GM19463 (cell line): ENCODE measurements around the gene MITF.

ENCODE experiments used
- ATAC-seq: cut with Tn5 transposase; IDR thresholded peaks from one replicate; pipeline ENCODE4 v1.9.1; 2021; ENCODE audit warnings: mild to moderate bottlenecking, moderate library complexity; ENCODE audit not compliant: unreplicated experiment

The MITF gene

DNA sequence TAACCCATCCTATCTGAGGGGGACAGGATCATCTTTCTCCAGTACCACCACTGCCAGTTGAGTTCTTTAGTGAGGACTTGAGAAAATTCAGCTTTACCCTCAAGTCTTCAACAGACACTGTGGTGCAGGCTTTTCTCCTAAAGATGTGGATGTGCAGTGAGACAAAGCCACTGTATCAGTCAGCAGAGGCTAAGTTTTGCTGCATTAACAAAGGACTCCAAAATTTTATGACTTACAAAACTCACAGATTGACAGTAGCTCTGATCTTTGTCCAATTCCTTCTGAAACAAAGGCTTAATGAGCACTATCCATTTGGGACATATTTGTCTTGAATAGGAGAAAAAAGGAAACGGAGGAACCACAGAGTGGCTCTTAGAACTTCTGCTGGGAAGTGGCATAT is 87.9 kb downstream of the MITF start:
- no peak for ATAC-seq

DNA sequence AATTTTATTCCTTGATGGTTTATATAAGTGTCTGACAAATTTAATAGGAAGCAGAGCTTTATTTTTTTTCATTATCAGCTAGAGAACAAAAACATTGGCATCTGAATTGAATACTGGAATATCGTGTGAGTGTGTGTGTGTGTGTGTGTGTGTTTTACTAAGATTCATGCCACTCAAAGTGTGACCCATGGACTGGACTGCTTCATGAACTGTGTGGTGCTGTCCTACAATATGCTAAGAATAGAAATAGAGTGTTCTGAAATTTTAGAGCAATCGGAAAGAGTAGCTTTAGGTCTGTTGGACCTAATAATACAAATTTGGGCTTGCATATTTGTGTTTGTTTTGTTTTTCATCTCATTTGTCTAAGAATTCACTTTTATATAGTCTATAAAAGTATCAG is 89.6 kb downstream of the MITF start:
- ATAC-seq = no peak

DNA sequence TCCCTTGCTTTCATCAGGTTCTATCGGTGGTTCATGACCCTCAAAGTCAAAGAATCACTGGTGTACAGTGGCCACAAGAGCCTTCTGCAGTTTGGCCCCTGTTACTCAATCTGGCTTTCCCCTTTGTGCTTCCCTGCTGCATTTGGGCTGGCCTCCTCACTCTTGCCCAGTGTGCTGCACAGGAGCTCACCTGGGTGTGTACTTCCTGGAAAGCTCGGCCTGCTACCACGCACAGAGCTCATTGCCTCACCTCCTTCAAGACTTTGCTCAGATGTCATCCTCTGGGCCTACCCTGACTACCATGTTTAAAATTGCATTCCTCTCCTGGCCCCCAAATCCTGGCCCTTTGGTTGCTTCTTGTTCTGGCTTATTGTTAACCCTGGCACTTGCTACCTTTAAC is 90.9 kb downstream of the MITF start:
- no peak for ATAC-seq

DNA sequence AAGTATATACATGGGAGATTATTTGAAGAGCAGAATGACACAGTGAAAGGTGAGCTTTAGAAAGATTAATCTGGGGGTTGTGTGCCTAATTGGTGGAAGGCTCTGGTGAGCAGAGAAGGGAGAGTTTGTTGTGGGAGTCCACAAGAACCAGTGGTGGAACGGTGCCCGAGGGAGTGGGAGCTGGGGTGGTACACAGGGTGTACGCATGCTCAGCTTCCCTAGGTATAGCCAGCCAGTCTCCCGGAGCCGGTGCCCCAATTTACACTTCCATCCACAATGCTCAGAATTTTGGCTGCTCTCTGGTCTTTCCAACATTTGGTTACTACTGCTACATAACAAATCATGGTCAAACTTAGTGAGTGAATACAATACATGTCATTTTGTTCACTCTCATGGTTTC is 92.5 kb downstream of the MITF start:
- ATAC-seq = no peak

DNA sequence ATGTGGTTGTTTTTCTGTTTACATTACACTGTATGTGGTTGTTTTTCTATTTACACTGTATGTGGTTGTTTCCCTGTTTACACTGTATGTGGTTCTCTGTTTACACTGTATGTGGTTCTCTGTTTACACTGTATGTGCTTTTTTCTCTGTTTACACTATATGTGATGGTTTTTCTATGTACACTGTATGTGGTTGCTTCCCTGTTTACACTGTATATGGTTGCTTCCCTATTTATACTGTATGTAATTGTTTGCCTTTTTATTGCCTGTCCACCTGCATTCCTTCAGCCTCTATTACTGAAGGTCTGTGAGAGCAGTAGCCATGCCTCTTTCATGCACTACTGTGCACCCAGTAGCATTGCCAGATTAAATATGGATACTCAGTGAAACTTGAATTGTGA is 94.3 kb downstream of the MITF start:
- no peak for ATAC-seq

DNA sequence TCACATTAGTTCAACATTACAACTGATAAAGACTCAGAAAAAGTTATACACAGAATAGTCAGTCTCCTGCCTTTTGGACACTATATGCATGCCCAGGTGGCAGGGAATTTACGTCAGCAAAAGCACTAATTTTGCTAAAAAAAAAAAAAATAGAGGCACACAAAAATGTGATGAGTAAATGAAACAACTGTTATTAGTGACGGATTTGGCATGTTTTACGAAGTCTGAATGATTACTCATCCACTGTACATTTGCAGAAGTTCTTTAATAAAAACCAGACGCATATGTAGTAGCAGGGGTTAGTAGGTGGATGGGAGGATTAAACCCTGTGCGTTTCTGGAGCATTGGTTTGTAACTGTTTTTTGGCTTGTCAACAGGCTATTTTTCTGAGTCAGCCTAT is 99.0 kb downstream of the MITF start:
- no peak for ATAC-seq

DNA sequence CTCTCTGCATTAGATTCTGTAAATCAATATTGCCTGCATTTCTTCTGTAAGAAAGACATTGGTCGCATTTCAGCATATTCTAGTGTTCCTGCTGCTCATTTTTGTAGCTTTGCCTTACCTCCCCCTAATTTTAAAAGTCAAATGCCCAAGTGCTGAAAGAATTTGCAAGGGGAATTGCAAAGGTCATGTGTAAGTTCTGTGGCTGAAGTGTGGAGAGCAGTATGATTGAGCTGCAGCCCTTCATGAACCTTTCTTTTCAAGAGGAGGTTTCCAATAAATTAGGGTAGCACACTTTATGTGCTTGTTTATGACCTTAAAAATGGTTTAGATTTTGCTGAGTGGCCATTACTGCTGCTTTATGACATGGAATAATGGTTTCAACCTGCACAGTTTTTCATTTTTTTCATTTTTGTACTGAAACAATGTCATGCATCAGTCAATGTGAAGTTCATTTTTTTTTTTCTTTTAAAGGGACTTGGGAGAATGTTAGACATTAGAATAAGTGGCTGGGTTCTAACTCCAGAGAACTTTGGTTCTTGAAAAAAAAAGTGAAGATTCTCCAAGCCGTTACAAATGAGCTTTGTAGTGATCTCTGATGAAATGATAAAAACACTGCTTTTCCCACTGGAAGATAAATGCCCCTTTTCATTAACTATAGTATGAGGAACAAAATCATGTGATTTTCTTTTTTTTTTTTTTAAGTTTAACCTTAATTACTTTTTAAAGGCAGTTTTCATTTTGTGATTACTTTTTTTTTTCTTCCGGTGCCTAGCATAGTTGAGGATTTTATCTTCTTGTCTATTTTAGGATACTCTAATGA is 99.6 kb downstream of the MITF start:
- no peak for ATAC-seq

DNA sequence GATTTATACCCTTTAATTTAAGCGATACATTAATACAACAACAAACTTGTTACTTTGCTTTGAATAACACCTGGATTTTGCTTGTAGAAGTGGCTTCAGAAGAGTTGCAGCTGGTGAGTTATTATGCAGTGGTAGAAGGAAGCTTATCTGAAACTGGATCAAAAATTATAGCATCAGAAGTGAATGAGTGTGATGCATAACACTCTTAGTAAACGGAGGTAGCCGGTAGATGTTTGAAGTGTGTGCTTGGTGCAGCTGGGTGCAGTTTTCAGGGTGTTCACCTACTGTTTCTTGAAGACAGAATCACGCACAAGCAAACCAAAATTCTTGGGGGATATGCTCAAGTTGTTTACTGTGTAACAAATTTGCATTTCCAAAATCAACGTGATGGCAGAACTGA is 103.1 kb downstream of the MITF start:
- no peak for ATAC-seq

DNA sequence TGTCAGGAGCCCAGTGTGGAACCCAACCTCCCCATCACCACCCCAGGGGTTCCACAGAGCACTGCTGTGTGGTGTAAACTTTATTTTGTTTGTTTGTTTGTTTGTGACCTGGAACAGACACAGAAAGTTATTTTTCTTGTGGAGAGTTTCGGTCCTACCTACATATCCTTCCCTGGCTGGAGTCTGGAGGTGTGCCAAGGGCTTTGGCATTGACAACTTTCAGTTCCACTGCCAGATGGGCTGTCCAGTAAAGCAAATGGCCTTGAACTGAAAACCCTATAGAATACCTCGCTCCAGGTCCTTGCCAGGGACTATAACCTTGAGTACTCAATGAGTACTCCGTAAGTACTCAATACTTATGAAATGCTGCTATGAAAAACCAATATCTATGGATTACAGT is 103.5 kb downstream of the MITF start:
- no peak for ATAC-seq

DNA sequence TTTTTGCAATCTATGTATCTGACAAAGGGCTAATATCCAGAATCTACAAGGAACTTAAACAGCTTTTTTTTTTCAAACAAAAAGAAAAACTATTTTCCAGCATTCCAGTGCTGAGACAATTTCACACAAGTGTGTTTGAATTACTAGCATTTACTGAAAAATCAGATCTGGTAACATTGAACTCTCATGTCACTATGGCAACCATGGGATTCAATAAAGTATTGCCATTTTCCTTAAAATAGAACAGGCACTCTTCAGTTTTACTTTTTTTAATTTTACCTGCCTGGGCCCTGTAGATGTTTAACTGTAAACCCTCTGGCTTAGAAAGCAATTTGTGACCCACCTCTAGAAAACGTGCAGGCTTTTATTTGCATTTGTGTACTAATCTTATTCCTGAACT is 105.4 kb downstream of the MITF start:
- no peak for ATAC-seq

DNA sequence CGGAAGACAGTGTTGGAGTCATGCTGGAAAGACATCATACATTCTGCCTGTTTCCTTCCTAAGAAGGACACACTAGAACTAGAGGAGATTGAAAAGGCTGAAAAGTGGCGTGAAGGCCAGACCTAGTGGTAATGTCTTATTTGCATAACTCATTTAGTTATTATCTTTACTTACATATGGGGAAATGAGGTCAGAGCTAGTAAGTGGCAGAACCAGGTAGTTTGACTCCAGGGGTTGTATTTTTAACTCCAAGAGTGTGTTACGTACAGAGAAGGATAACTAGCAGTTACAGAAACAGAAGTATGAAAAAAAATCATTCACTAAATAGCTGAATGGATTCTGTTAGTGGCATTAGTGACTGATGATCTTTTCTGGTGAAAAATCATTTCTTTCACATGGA is 108.0 kb downstream of the MITF start:
- ATAC-seq = no peak

DNA sequence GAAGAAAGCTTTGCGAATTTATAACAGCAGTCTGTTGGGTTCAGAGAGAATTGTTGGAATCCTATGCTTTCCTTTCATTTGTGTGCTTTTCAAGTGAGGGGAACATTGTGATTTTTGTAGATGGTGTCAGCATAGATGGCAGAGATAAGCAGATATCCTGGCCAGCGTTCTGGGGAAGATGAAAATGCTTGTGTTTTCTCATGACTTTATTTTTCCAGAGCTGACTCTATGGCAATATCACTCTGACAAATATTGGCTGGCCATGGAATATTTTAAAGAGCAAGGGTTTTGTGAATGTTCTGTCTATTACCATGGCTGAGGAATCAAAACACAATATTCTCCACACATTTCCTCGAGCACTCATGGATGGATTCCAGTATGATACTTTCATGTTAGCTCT is 108.8 kb downstream of the MITF start:
- no peak for ATAC-seq

DNA sequence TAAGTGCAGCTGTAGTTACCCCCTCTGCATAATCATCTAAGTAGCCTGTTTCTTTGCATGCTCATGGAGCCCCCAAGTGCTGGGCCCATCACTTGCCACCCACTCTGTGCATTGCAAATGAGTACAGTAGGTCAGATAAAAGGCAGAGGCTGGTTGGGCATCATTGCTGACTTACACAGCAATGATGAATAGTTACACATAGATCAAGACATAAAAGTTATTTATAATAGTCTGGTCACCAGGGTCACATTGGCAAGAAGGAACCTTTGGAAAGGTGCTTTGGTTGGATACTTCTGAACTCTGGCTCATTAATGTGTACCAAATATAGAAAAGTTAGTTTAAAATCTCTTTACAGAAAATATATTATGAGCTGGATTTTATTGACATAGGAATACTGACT is 111.6 kb downstream of the MITF start:
- no peak for ATAC-seq

DNA sequence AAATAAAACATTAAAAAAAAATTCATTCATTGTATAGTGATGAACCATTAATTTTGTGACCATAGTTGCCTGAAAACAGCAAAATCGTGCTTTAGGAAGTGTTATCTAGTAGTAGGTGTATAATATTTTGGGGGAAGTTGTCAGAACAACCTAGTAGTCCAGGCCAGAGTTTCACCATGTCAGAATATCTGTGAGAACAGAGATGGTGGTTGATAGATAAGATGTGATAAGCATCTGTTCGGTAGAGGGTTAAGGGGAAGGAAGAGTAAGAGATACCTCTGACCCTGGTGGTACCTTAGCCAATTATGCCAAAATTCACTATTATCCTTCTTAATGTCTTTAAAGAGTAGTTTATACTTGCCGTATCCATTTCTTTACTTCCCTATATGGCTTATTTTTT is 113.8 kb downstream of the MITF start:
- ATAC-seq = no peak

DNA sequence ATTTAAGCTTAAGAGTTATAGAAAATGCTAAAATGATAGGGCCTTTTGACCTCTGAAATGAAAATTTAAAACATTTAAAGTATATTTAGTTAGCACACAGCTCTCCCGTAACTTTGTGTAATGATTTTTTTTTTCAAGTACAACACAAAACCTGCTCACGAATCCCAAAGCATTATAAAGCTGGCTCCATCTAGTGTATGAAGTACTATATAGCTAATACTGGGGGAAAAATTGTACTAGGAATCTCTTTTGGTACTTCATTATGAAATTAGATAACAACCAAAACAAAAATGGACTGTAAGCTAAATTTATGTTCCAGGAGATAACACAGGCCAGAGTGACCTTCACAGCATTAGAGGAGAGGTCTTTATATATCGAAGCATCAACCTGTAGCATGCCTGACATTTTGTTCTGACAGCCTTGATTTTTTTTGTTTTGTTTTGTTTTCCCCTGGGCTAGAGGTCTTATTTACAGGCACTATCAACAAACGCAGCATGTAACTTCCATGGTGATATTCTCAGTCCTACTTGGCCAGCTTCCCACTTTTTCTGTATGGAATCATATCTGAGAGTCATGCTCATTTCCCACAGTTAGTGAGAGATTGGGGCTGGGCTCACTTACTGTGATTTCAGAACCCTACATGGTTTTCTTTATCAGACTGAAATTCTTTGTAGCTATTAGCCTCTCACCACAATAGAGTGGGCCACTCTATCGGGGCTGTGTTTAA is 116.3 kb downstream of the MITF start:
- no peak for ATAC-seq

DNA sequence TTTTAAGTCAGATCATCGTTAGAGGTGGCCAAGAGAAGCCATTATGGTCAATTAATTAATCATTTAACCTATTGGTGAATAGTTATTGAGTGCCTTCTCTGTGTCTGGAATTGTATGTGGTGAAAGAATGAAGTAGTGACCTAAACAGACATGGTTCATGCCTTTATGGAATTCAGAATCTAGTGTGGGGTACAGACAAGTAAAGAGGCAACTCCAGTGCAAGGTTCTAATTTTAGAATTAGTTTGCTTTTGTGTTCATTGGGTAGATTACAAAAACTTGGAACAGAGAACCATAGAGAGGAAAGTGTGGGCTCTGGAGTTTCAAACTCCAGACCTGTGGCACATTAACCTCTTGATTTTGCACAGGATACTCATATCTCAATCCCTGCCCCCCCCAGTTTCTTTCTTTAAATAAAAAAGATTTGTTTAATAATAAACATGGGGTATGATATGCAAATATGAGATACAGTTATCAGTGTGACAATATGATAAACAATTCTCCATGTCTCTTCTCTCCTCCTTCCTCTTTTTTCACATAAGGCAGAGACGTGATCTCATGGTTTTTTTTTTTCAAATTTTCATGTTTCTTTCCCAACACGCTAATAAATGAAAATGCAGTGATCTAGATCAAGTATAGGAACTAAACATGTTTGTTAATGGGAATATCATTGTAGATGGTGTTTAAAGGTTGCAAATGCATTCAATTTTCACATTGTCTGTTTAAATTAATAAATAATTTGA is 117.9 kb downstream of the MITF start:
- ATAC-seq = no peak

DNA sequence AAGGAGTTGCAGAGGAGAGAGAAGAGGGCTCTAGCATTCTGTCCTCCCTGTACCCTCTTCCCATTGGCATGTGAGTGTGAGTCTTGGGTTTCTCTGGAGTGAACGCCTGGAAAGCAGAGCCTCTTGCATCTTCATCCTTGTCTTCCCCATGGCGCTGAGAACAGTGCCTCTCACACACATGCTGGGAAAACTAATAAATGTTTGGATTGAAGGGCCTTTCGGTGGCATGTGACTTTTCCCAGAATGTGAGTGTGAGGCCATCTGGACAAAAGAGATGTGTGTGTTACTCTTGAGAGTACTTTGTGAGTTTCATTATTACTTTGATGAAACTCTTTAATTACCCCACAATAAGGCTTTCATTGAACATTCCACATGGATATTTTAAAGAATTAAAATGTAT is 122.3 kb downstream of the MITF start:
- no peak for ATAC-seq

DNA sequence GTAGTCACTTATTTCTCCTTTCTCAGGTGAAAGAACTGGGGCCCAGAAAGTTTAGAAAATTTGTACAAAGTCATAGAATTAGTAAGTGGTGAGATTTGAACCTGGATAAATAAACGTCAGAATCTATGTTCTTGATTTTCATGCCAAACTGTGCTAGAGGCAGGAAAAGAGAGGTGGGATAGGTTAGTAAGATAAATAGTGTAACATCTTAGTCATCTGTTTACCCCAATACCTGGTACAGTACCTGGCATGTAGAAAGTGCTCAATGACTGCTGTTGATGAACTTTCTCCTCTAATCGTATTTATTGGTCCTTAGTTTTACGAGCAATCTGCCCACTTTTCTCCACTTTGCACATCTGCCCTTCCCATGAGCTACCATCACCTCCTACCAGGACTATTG is 124.9 kb downstream of the MITF start:
- ATAC-seq = no peak

DNA sequence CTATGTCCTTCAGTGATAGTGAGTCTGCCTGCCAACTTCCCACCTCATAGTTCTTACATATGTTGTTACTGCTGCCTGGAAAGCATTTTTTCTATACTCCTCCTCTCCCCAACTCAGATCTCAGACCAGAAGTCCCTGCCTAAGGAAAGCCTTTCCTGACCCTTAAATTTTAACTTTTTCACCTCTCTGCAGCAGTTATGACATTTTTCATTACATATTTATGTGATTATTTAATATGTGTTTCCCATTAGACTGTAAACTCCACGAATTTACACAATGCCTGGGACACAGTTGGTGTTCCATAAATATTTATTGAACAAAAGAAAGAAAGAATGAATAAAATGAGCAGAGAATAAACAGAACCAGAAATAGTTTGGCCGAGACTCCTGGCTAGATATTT is 125.5 kb downstream of the MITF start:
- no peak for ATAC-seq

DNA sequence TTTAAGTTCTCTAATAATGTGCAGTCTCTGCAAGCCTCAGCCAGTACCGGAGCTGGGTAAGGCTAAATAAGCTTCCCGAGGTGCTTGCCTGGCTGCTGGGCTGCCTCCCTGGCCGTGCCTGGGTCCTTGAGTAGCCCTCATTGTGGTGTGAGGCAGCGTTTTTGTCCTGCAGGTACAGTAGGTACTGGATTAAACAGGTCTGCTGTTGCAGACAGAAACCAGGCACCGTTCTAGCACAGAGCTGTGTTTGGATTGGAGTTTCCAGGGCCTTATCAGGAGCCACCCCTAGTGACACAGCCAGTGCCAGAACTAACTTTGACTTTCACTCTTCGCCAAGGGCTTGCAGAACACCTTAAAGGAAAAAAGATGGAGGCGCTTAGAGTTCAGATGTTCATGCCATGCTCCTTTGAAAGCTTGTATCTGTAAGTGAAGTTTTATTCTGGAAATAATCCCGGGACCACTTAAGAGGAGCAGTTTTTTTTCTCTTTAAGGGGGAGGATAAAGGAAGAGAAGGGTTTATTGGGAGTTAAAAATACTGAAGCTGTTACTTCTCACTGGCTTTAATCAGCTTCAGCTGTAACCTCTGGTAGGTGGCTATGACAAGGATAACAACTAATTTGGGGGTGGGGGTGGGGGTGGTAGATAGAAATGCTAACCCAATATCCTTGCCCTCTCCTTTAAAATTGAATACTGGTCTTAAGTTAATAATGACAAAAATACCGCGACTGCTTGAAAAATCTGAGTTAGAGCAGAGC is 126.8 kb downstream of the MITF start:
- no peak for ATAC-seq
